ENCODE results near the gene EYS. TPM values are rescaled to one million over a fixed set of nuclear protein-coding genes. Genes with fewer than 3 reads are reported as not detected.

EYS gene
- polyA plus RNA-seq, 1 experiment: not detected

DNA sequence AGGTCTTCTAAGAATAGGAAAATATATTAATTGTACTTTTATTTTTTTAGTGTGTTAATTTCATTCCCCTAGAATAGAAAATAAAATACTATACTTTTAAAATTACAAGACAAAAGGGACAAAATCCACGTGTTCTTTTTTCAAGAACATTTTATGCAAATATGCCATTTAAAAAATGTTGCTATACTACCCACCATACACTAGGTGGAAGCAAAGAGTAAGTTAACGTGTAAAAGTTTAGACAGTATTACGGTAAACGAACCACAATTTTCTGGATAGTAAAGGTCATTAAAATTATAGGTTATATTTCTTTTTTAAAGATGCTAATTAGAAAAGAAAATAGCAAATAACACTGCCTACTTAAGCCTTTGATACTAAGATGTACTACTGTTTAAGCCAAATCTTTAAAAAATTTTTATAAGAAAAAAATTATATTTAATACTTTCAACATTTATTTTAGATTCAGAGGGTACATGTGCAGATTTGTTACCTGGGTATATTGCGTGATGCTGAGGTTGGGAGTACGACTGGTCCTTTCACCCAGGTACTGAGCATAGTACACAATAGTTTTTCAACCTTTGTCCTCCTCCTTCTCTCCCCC lies 1783.8 kb downstream of the EYS start:
- peak; percentile 11 for DNase-seq (ENCODE audit: low read depth, low spot score)
- Histone ChIP-seq H3K9me3 (ENCODE audit: control insufficient read depth, insufficient read depth, low read length) (no peaks in the 10 kb centered on the region), H3K27me3 (ENCODE audit: control insufficient read depth, insufficient read depth, low read length) (no peaks in the 10 kb centered on the region), H3K27ac (ENCODE audit: low read depth, low read length) (no peak overlapping the region), H3K4me3 (ENCODE audit: low read depth, low read length) (no peak overlapping the region)
- ChIA-PET CTCF (interaction anchor here (0.7 to 5.6 kb wide), 6 partner anchors 14 to 571 kb away, joined by 3 to 50 read pairs (median 4); no protein-coding TSS in a partner anchor), POLR2A (no interaction called here)
- peak; percentile 67 for TF ChIP-seq CTCF (IDR thresholded peaks at IDR 0.05; ENCODE audit: low read depth, low read length)

- no peak for TF ChIP-seq CTCF (IDR thresholded peaks at IDR 0.05; ENCODE audit: low read depth, low read length)
- ChIA-PET CTCF (interaction anchor here (2.5 kb wide), 1 partner anchor 411 kb away, joined by 8 read pairs; no protein-coding TSS in a partner anchor), POLR2A (no interaction called here)
- H3K27ac ChIP-seq (ENCODE audit: low read depth, low read length): no peak overlapping the region
- H3K4me3 ChIP-seq (ENCODE audit: low read depth, low read length): no peak overlapping the region
- H3K9me3 ChIP-seq (ENCODE audit: control insufficient read depth, insufficient read depth, low read length): no peaks in the 10 kb centered on the region
- DNase-seq (ENCODE audit: low read depth, low spot score): no peak
- no peaks in the 10 kb centered on the region for H3K27me3 ChIP-seq (ENCODE audit: control insufficient read depth, insufficient read depth, low read length)
Observed at GRCh38 chr6:63919556-63920110, 1787.4 kb downstream of the EYS start.

DNA sequence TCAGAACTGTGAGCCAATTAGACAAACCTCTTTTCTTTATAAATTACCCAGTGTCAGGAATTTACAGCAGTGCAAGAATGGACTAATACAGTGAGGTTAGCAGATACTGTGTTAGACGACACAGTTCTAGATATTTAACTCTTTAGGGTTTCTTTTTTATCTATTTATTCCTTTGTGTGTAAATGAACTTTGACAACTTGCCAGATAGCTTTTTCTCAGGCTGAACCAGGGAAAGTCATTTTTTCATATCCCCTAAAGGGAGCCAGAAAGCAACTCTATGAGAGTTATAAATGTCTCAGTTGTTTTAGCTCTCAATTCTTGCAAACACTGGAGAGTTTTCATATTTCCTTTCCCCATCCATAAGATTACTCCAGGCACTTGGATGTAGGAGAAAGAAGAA lies 1794.1 kb downstream of the EYS start:
- CTCF ChIA-PET: no interaction called here
- Histone ChIP-seq H3K9me3 (ENCODE audit: control insufficient read depth, insufficient read depth, low read length) (no peaks in the 10 kb centered on the region), H3K27me3 (ENCODE audit: control insufficient read depth, insufficient read depth, low read length) (no peaks in the 10 kb centered on the region), H3K27ac (ENCODE audit: low read depth, low read length) (no peak overlapping the region), H3K4me3 (ENCODE audit: low read depth, low read length) (no peak overlapping the region)
- POLR2A ChIA-PET: no interaction called here
- no peak for TF ChIP-seq CTCF (IDR thresholded peaks at IDR 0.05; ENCODE audit: low read depth, low read length)
- DNase-seq (ENCODE audit: low read depth, low spot score): no peak

GRCh38 chr6:63910863-63911551 lies 1796.0 kb downstream of the EYS start:
- H3K9me3 ChIP-seq (ENCODE audit: control insufficient read depth, insufficient read depth, low read length): no peaks in the 10 kb centered on the region
- no peak overlapping the region for H3K27ac ChIP-seq (ENCODE audit: low read depth, low read length)
- no peak for DNase-seq (ENCODE audit: low read depth, low spot score)
- no peak for TF ChIP-seq CTCF (IDR thresholded peaks at IDR 0.05; ENCODE audit: low read depth, low read length)
- no peaks in the 10 kb centered on the region for H3K27me3 ChIP-seq (ENCODE audit: control insufficient read depth, insufficient read depth, low read length)
- CTCF ChIA-PET: no interaction called here
- no peak overlapping the region for H3K4me3 ChIP-seq (ENCODE audit: low read depth, low read length)
- POLR2A ChIA-PET: no interaction called here

DNA sequence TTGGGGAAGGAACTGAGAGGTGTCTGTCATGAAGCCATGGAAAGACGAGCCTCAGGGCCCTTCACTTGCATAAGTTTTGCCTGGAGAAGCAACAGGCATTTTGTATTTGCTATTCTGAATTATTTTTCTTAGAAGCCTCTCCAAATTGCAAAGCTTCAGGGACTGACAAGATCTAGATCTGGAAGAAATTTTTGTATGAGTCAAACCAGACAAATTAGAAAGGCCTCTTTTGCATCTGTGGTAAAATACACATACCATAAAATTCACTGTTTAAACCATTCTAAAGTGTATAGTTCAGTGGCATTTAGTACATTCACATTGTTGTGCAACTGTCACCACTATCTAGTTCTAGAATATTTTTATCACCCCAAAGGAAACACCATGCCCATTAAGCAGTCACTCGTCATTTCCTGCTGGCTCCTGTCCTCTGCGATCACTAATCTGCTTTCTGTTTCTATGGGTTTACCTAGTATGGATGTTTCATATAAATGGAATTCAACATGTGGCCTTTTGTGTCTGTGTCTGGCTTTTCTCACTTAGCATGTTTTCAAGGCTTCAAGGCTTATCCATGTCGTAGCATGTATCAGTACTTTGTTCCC lies 1802.3 kb downstream of the EYS start:
- Histone ChIP-seq H3K4me3 (ENCODE audit: low read depth, low read length) (no peak overlapping the region), H3K9me3 (ENCODE audit: control insufficient read depth, insufficient read depth, low read length) (no peaks in the 10 kb centered on the region), H3K27me3 (ENCODE audit: control insufficient read depth, insufficient read depth, low read length) (no peaks in the 10 kb centered on the region), H3K27ac (ENCODE audit: low read depth, low read length) (no peak overlapping the region)
- no peak for DNase-seq (ENCODE audit: low read depth, low spot score)
- ChIA-PET CTCF (no interaction called here), POLR2A (no interaction called here)
- no peak for TF ChIP-seq CTCF (IDR thresholded peaks at IDR 0.05; ENCODE audit: low read depth, low read length)

Measured in AG04450 (cell line).